Activated CD4-positive, alpha-beta T cell treated with anti-CD3 and anti-CD28 coated beads for 4 hours (primary cell): ENCODE results near the gene BCKDK.
"Not testable (repeated sequence)": the region's sequence is repeated elsewhere in the genome, so short reads cannot be mapped to it uniquely, and the experiment has no call there.

ENCODE experiments used
- DNase-seq, 2 donors: peaks; one replicate each; pipeline ENCODE4 v3.0.0-alpha.2; 2020

Gene BCKDK

GRCh38 chr16:31129568-31130335 lies 21.6 kb downstream of the BCKDK start:
- DNase-seq = no peak

- DNase-seq = no peak
Measured at GRCh38 chr16:31130336-31130891, 22.2 kb downstream of the BCKDK start.

GRCh38 chr16:31130899-31131298 lies 22.7 kb downstream of the BCKDK start:
- DNase-seq = no peak

- DNase-seq = no peak
Measured at GRCh38 chr16:31131416-31131815, 23.2 kb downstream of the BCKDK start.

- DNase-seq = no peak
Measured at GRCh38 chr16:31131841-31132271, 23.7 kb downstream of the BCKDK start.

- DNase-seq = no peak
Measured at GRCh38 chr16:31132303-31132979, 24.3 kb downstream of the BCKDK start.

GRCh38 chr16:31133046-31133501 lies 24.9 kb downstream of the BCKDK start:
- no peak for DNase-seq

GRCh38 chr16:31134091-31134571 lies 25.9 kb downstream of the BCKDK start:
- DNase-seq = no peak

- no peak for DNase-seq
Measured at GRCh38 chr16:31134625-31135534, 26.7 kb downstream of the BCKDK start.

GRCh38 chr16:31135535-31136286 lies 27.5 kb downstream of the BCKDK start, which contains the start of gene PRSS8:
TSS of gene PRSS8 (minus strand) at chr16:31135727. CDS start at chr16:31135498, 229 bp downstream.
- DNase-seq = no peak

- DNase-seq = no peak
Measured at GRCh38 chr16:31136287-31136662, 28.1 kb downstream of the BCKDK start.

- not testable (repeated sequence) for DNase-seq
Measured at GRCh38 chr16:31136822-31137499, 28.8 kb downstream of the BCKDK start.

GRCh38 chr16:31138621-31139578 lies 30.7 kb downstream of the BCKDK start:
- no peak for DNase-seq

- DNase-seq = not testable (repeated sequence)
Measured at GRCh38 chr16:31141071-31141469, 32.9 kb downstream of the BCKDK start.

- no peak for DNase-seq
Measured at GRCh38 chr16:31141489-31142108, 33.4 kb downstream of the BCKDK start.

GRCh38 chr16:31142109-31143010 lies 34.2 kb downstream of the BCKDK start:
- peak; percentile 96 to 97 for DNase-seq

- peak in 1 of 2 donors; percentile 19 for DNase-seq
Measured at GRCh38 chr16:31143011-31143693, 35.0 kb downstream of the BCKDK start.

- DNase-seq = no peak
Measured at GRCh38 chr16:31143694-31144148, 35.5 kb downstream of the BCKDK start.
